Activated CD8-positive, alpha-beta memory T cell treated with anti-CD3 and anti-CD28 coated beads, Interleukin-2, amount 50 U/mL, for 48 hours (primary cell): Measurements from ENCODE around the gene ST7.

Experiments used
- DNase-seq: peaks from one replicate; pipeline ENCODE4 v3.0.0-alpha.2; 2020

Gene ST7

GRCh38 chr7:117134889-117135552 is 181.7 kb downstream of the ST7 start:
- DNase-seq, result no peak

GRCh38 chr7:117135553-117135891 is 182.2 kb downstream of the ST7 start:
- no peak for DNase-seq

GRCh38 chr7:117137868-117138267 is 184.6 kb downstream of the ST7 start:
- DNase-seq, result no peak

GRCh38 chr7:117138495-117138894 is 185.2 kb downstream of the ST7 start:
- DNase-seq, result no peak

GRCh38 chr7:117138981-117139380 is 185.7 kb downstream of the ST7 start:
- no peak for DNase-seq

- no peak for DNase-seq
Observed at GRCh38 chr7:117139397-117139984, 186.2 kb downstream of the ST7 start.

GRCh38 chr7:117140921-117141320 is 187.6 kb downstream of the ST7 start:
- no peak for DNase-seq

- no peak for DNase-seq
Observed at GRCh38 chr7:117143066-117143465, 189.8 kb downstream of the ST7 start.

GRCh38 chr7:117143580-117143979 is 190.3 kb downstream of the ST7 start:
- DNase-seq, result no peak

GRCh38 chr7:117145333-117145732 is 192.0 kb downstream of the ST7 start:
- no peak for DNase-seq

- no peak for DNase-seq
Observed at GRCh38 chr7:117146059-117146458, 192.8 kb downstream of the ST7 start.

- no peak for DNase-seq
Observed at GRCh38 chr7:117146511-117146910, 193.2 kb downstream of the ST7 start.

- DNase-seq, result no peak
Observed at GRCh38 chr7:117148971-117149370, 195.7 kb downstream of the ST7 start.

GRCh38 chr7:117149692-117150091 is 196.4 kb downstream of the ST7 start:
- no peak for DNase-seq

- DNase-seq, result no peak
Observed at GRCh38 chr7:117152213-117153007, 199.1 kb downstream of the ST7 start.

GRCh38 chr7:117153016-117153545 is 199.8 kb downstream of the ST7 start:
- no peak for DNase-seq

- DNase-seq, result no peak
Observed at GRCh38 chr7:117154721-117155120, 201.4 kb downstream of the ST7 start.

GRCh38 chr7:117155694-117156093 is 202.4 kb downstream of the ST7 start:
- no peak for DNase-seq

GRCh38 chr7:117157241-117158209 is 204.2 kb downstream of the ST7 start:
- DNase-seq, result no peak

GRCh38 chr7:117158941-117159697 is 205.8 kb downstream of the ST7 start:
- no peak for DNase-seq

GRCh38 chr7:117163101-117163500 is 209.8 kb downstream of the ST7 start:
- DNase-seq, result no peak

GRCh38 chr7:117164620-117165019 is 211.3 kb downstream of the ST7 start:
- no peak for DNase-seq
